ENCODE measurements around the gene ATP6V1F. TPM values are rescaled to one million over a fixed set of nuclear protein-coding genes. Genes with fewer than 3 reads are reported as not detected.

Gene ATP6V1F
- total and polyA plus RNA-seq, 12 donors: 96.7 to 189 (median 125) TPM

GRCh38 chr7:128876127-128876526 is 13.5 kb downstream of the ATP6V1F start:
- intact Hi-C loops (cut with DNase I): loop anchor here in 1 of 10 donors (10.0 kb wide), 1 partner anchor 141 kb away; the partner anchor contains the start of gene CALU
- WGBS, 2 donors: 79% methylated on average over 3 of the region's 3 CpGs
- no peak for TF ChIP-seq CTCF (IDR thresholded peaks at IDR 0.05)
- H3K27me3 ChIP-seq: no peaks in the 10 kb centered on the region
- no peaks in the 10 kb centered on the region for H3K9me3 ChIP-seq
- H3K36me3 ChIP-seq: no peaks in the 10 kb centered on the region
- peaks cover 0 to 9% (median 0%) of the 10 kb centered on the region in 9 donors for H3K4me1 ChIP-seq
- DNase-seq: no peak
- no peak for ATAC-seq
- H3K27ac ChIP-seq: no peak overlapping the region
- H3K4me3 ChIP-seq: no peak overlapping the region

- no peak for TF ChIP-seq CTCF (IDR thresholded peaks at IDR 0.05)
- Histone ChIP-seq H3K27me3 (no peaks in the 10 kb centered on the region), H3K4me3 (no peak overlapping the region), H3K27ac (no peak overlapping the region), H3K36me3 (no peaks in the 10 kb centered on the region), H3K4me1 (peaks cover 0 to 9% (median 0%) of the 10 kb centered on the region in 9 donors), H3K9me3 (no peaks in the 10 kb centered on the region)
- 91 to 92% methylated on average over 5 of the region's 5 CpGs for WGBS, 2 donors
- intact Hi-C loops (cut with DNase I): loop anchor here in 1 of 10 donors (10.0 kb wide), 1 partner anchor 142 kb away; the partner anchor contains the start of gene CALU
- no peak for ATAC-seq
- no peak for DNase-seq
These were observed 13.9 kb downstream of the ATP6V1F start for GRCh38 chr7:128876586-128876977.

- no peak for DNase-seq
- TF ChIP-seq CTCF (IDR thresholded peaks at IDR 0.05): no peak
- no peaks in the 10 kb centered on the region for H3K9me3 ChIP-seq
- no peak overlapping the region for H3K27ac ChIP-seq
- WGBS, 2 donors: 94% methylated on average over 32 of the region's 32 CpGs
- H3K4me1 ChIP-seq: peaks cover 0 to 9% (median 0%) of the 10 kb centered on the region in 9 donors
- no peak overlapping the region for H3K4me3 ChIP-seq
- intact Hi-C loops (cut with DNase I): loop anchor here in 1 of 10 donors (10.0 kb wide), 1 partner anchor 142 kb away; the partner anchor contains the start of gene CALU
- H3K27me3 ChIP-seq: no peaks in the 10 kb centered on the region
- ATAC-seq: no peak
- no peaks in the 10 kb centered on the region for H3K36me3 ChIP-seq
These were observed 14.5 kb downstream of the ATP6V1F start for GRCh38 chr7:128876978-128877755.

GRCh38 chr7:128877756-128878120 is 15.1 kb downstream of the ATP6V1F start:
- H3K36me3 ChIP-seq: no peaks in the 10 kb centered on the region
- peaks cover 0 to 9% (median 0%) of the 10 kb centered on the region in 9 donors for H3K4me1 ChIP-seq
- no peak for TF ChIP-seq CTCF (IDR thresholded peaks at IDR 0.05)
- H3K27ac ChIP-seq: no peak overlapping the region
- no peaks in the 10 kb centered on the region for H3K9me3 ChIP-seq
- ATAC-seq: no peak
- DNase-seq: no peak
- H3K27me3 ChIP-seq: no peaks in the 10 kb centered on the region
- no peak overlapping the region for H3K4me3 ChIP-seq
- WGBS, 2 donors: 80 to 82% methylated on average over 4 of the region's 4 CpGs
- intact Hi-C loops (cut with DNase I): loop anchor here in 1 of 10 donors (10.0 kb wide), 1 partner anchor 143 kb away; the partner anchor contains the start of gene CALU

Measured in heart right ventricle (tissue), 16 donors.